ENCODE data around the gene CRHR2.

Gene CRHR2

DNA sequence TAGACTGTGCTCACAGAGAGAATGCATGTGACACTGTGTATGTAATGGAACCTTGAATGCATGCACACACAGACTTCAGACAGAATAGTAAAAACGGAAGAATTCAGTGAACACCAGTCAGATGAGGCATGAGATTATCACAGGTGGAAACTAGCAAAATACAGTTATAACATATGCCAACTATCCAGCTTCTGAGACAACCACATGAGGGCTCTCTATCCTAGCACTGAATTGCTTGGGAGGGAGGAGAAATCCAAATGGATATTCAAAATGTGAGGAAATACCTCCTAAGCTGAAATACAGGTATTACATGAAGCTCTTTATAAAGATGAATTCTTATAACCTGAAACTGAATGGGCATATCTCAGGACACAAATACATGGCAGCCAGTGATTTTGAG lies 57.0 kb downstream of the CRHR2 start:
- in situ Hi-C loops (cut with HindIII; ENCODE audit: low sequenced_read_pairs), result no loop called here
- no peak for DNase-seq (ENCODE audit: low read depth)
- no peak overlapping the region for H3K4me3 ChIP-seq (ENCODE audit: low read depth, low read length)
- TF ChIP-seq, protein P1, sequence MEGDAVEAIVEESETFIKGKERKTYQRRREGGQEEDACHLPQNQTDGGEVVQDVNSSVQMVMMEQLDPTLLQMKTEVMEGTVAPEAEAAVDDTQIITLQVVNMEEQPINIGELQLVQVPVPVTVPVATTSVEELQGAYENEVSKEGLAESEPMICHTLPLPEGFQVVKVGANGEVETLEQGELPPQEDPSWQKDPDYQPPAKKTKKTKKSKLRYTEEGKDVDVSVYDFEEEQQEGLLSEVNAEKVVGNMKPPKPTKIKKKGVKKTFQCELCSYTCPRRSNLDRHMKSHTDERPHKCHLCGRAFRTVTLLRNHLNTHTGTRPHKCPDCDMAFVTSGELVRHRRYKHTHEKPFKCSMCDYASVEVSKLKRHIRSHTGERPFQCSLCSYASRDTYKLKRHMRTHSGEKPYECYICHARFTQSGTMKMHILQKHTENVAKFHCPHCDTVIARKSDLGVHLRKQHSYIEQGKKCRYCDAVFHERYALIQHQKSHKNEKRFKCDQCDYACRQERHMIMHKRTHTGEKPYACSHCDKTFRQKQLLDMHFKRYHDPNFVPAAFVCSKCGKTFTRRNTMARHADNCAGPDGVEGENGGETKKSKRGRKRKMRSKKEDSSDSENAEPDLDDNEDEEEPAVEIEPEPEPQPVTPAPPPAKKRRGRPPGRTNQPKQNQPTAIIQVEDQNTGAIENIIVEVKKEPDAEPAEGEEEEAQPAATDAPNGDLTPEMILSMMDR (IDR thresholded peaks at IDR 0.05; ENCODE audit: low read depth, low read length, missing control alignments), result no peak

DNA sequence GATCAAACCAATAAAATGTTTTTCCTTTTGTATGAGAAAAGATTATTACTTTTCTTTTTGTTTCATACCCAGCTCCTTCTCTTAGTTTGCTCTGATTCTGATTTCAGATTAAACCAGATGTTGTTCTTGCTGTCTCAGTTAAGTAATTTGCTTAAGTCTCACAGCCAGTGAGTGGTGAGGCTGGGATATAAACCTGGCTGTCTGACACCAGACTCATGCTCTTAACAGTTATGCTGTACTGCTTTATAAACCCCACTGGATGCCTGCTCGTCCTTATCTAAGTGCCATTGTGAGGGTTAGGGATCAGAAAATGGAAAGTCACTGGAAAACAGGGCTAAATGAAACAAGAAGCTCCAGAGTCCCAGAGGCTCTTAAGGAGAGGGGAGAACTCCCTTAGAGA lies 63.3 kb downstream of the CRHR2 start:
- DNase-seq (ENCODE audit: low read depth), result no peak
- TF ChIP-seq, protein P1 (IDR thresholded peaks at IDR 0.05; ENCODE audit: low read depth, low read length, missing control alignments), result no peak
- H3K4me3 ChIP-seq (ENCODE audit: low read depth, low read length), result no peak overlapping the region
- in situ Hi-C loops (cut with HindIII; ENCODE audit: low sequenced_read_pairs), result no loop called here

DNA sequence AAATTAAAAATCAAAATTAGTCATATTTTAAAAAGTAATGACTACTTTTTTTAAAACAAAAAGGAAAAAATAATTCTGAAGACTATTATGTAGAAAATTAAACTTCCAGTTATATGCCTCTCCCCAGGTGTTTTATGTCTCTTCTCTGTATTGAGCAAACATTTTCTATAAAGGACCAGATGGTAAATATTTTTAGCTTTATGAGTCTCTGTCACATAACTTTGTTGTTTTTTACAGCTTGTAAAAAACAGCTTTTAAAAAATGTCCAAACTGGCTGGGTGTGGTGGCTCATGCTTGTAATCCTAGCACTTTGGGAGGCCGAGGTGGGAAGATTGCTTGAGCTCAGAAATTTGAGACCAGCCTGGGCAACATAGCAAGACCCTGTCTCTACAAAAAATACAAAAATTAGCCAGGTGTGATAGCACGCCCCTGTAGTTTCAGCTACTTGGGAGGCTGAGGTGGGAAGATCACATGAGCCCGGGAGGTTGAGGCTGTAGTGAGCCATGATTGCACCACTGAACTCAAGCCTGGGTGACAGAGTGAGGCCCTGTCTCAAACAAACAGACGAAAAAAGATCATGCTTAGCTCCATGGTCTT lies 64.1 kb downstream of the CRHR2 start:
- H3K4me3 ChIP-seq (ENCODE audit: low read depth, low read length), result no peak overlapping the region
- DNase-seq (ENCODE audit: low read depth), result no peak
- TF ChIP-seq, protein P1 (IDR thresholded peaks at IDR 0.05; ENCODE audit: low read depth, low read length, missing control alignments), result no peak
- in situ Hi-C loops (cut with HindIII; ENCODE audit: low sequenced_read_pairs), result no loop called here

DNA sequence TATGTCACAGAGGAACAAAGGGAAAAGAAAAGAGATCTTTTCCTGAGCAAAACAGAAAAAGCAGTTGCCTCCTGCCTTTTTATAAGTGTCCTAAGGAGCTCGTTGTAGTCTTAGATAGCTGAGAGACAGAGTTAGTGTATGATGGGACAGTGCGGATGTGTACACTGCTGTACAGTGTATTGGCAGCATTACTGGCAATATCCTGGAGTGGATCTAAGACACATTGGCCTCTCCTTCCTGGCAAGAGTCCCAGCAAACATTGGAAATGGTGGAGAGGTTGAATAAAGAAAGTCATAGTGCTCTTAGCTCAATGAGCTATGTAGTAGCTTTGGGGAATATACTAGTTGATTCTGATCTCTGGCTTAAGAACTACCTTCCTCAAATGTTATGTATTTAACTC lies 64.9 kb downstream of the CRHR2 start:
- in situ Hi-C loops (cut with HindIII; ENCODE audit: low sequenced_read_pairs), result no loop called here
- no peak for DNase-seq (ENCODE audit: low read depth)
- TF ChIP-seq, protein P1 (IDR thresholded peaks at IDR 0.05; ENCODE audit: low read depth, low read length, missing control alignments), result no peak
- no peak overlapping the region for H3K4me3 ChIP-seq (ENCODE audit: low read depth, low read length)

DNA sequence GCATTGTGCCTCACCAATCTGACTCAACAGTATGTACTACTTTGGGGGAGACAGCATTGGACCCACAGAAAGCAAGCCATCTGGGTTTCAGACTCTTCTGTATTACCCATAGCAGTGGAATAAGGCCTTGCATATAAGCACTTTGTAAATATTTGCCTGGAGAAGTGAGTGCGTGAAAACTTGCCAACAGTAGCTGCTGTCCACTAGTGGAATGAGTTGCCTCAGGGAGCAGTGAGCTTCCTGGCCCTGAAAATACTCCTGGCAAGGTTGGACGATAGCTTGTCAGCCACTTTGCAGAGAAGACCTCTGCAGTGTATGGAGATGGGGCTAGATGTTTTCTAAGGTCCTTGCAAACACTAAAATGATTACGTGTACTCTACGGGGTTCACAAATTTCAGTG lies 65.9 kb downstream of the CRHR2 start:
- in situ Hi-C loops (cut with HindIII; ENCODE audit: low sequenced_read_pairs), result no loop called here
- TF ChIP-seq, protein P1 (IDR thresholded peaks at IDR 0.05; ENCODE audit: low read depth, low read length, missing control alignments), result no peak

DNA sequence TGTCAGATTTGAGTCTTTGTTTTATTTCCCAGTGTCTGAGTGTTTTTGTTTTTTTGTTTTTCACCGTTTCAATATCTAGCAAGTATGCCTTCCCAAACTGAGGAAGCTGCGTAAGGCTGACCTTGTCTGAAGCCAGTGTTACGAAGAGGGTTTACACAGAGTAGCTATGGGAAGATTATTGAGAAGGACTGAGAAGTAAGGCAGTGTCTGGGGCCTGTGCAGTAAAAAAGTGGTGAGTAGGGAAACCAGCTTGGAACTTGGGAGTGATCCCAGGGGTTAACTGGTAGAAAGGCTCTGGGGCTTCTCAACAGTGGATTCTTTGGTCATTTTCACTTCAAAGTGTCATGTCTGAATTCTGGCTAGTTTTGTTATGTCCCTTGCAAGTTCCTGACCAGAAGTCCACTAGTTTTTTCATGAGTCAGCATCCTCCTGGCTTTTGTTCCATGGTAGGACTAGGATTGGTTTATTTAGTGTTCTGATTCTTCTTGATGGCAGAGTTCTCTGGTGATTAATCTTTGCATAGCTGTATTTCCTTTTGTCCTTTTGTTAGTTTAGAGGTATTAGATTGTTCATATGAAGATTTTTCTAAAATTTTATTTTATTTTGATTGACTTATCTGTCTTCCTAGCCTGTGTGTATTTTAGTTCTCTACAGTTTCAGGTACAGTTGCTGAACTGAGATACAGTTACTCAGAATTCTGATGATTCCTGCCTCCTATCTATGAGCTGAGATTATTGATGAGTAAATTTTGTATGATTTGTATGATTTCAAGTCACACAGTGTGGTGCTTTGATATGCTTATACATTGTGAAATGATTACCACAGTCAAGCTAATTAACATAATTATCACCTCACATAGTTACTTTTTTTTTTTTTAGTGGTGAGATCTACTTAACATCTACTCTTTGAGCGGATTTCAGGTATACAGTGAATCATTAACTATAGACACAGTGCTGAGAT lies 68.6 kb downstream of the CRHR2 start:
- TF ChIP-seq, protein P1 (IDR thresholded peaks at IDR 0.05; ENCODE audit: low read depth, low read length, missing control alignments), result no peak
- H3K4me3 ChIP-seq (ENCODE audit: low read depth, low read length), result no peak overlapping the region
- DNase-seq (ENCODE audit: low read depth), result no peak
- in situ Hi-C loops (cut with HindIII; ENCODE audit: low sequenced_read_pairs), result no loop called here

More for the DNA sequence above, 65.9 kb downstream of the CRHR2 start:
- H3K4me3 ChIP-seq (ENCODE audit: low read depth, low read length), result no peak overlapping the region
- no peak for DNase-seq (ENCODE audit: low read depth)

All from astrocyte of the cerebellum (primary cell).